IMR-90 (cell line): ENCODE results near the gene ENTPD3. TPM values are rescaled to one million over a fixed set of nuclear protein-coding genes. Genes with fewer than 3 reads are reported as not detected.

Source experiments
- ATAC-seq: fragments of 200-7000 bp; cut with Tn5 transposase; 2 replicates; pipeline ENCODE4 v1.9.1; 2020; ENCODE audit warnings: low read depth, mild to moderate bottlenecking, moderate library complexity
- BruUV-seq: library from RNA; stranded (reverse); fragments of 400-500 nt; replicated peaks from 2 replicates; lab custom pipeline; 2021; lab: Mats Ljungman, UMichigan
- CTCF ChIA-PET: fragments of 300-600 bp; formaldehyde crosslinking; extraction: SDS; loops from one replicate; lab custom pipeline; 2021; ENCODE audit warnings: antibody characterized with exemption; lab: Yijun Ruan, JAX
- POLR2A ChIA-PET: fragments of 300-600 bp; sonication (Branson Sonifier 250); formaldehyde crosslinking; loops from one replicate; lab custom pipeline; 2022; ENCODE audit warnings: antibody characterized with exemption; ENCODE audit not compliant: unreplicated experiment; lab: Charles Lee
- DNase-seq: peaks from one replicate; pipeline ENCODE4 v3.0.0; 2013
- H2AFZ ChIP-seq: replicated peaks from 2 replicates; pipeline ENCODE3; 2013; ENCODE audit warnings: low read length, mild to moderate bottlenecking; ENCODE audit not compliant: poor library complexity
- H2AK5ac ChIP-seq: 2 replicates; pipeline ENCODE4 v1.6.1; 2013; ENCODE audit warnings: low read depth, low read length, inconsistent platforms
- H2AK9ac ChIP-seq: replicated peaks from 2 replicates; pipeline ENCODE3; 2013; ENCODE audit warnings: mild to moderate bottlenecking, low read depth, low read length, moderate library complexity; ENCODE audit not compliant: poor library complexity
- H2BK120ac ChIP-seq: 2 replicates; pipeline ENCODE4 v1.6.1; 2013; ENCODE audit warnings: low read depth, low read length, inconsistent platforms
- H2BK15ac ChIP-seq: 3 replicates; pipeline ENCODE4 v1.6.1; 2013; ENCODE audit warnings: low read depth, low read length, inconsistent platforms
- H2BK20ac ChIP-seq: 2 replicates; pipeline ENCODE4 v1.6.1; 2013; ENCODE audit warnings: low read depth, mild to moderate bottlenecking, inconsistent platforms, low read length, moderate library complexity
- H2BK5ac ChIP-seq: 2 replicates; pipeline ENCODE4 v1.6.1; 2013; ENCODE audit warnings: mild to moderate bottlenecking, low read depth, low read length, inconsistent platforms; ENCODE audit not compliant: poor library complexity, severe bottlenecking
- H3K14ac ChIP-seq: replicated peaks from 2 replicates; pipeline ENCODE4 v1.6.1; 2013; ENCODE audit warnings: low read depth, low read length, inconsistent platforms
- H3K18ac ChIP-seq: 2 replicates; pipeline ENCODE4 v1.6.1; 2013; ENCODE audit warnings: low read depth, low read length, control low read depth
- H3K23ac ChIP-seq: 2 replicates; pipeline ENCODE4 v1.6.1; 2013; ENCODE audit warnings: low read depth, low read length, inconsistent platforms
- H3K27ac ChIP-seq: 2 replicates; pipeline ENCODE4 v1.5.1; 2013; ENCODE audit warnings: mild to moderate bottlenecking, control low read depth, low read length; ENCODE audit not compliant: insufficient read depth
- H3K27me3 ChIP-seq: 2 replicates; pipeline ENCODE4 v1.6.1; 2013; ENCODE audit warnings: low read length; ENCODE audit not compliant: control insufficient read depth, insufficient read depth
- H3K36me3 ChIP-seq: 2 replicates; pipeline ENCODE4 v1.6.1; 2013; ENCODE audit warnings: low read length, mixed read lengths; ENCODE audit not compliant: control insufficient read depth, insufficient read depth
- H3K4ac ChIP-seq: 2 replicates; pipeline ENCODE4 v1.6.1; 2013; ENCODE audit warnings: low read depth, low read length, inconsistent platforms
- H3K4me1 ChIP-seq: 2 replicates; pipeline ENCODE4 v1.6.1; 2013; ENCODE audit warnings: low read length, mixed read lengths; ENCODE audit not compliant: control insufficient read depth, insufficient read depth
- H3K4me2 ChIP-seq: 2 replicates; pipeline ENCODE4 v1.6.1; 2013; ENCODE audit warnings: low read depth, mild to moderate bottlenecking, control low read depth, low read length, moderate library complexity
- H3K4me3 ChIP-seq: 2 replicates; pipeline ENCODE4 v1.5.1; 2013; ENCODE audit warnings: low read depth, mild to moderate bottlenecking, control low read depth, low read length, moderate library complexity; ENCODE audit not compliant: insufficient read depth
- H3K56ac ChIP-seq: 2 replicates; pipeline ENCODE4 v1.6.1; 2013; ENCODE audit warnings: low read length, inconsistent platforms; ENCODE audit not compliant: insufficient read depth; ENCODE audit errors: extremely low read depth
- H3K79me1 ChIP-seq, 2 experiments: 2 replicates each; pipeline ENCODE4 v1.6.1; 2013; ENCODE audit warnings: low read length in 2 of 2, inconsistent platforms in 1 of 2, low read depth in 1 of 2
- H3K9ac ChIP-seq: 2 replicates; pipeline ENCODE4 v1.6.1; 2013; ENCODE audit warnings: low read depth, low read length, control low read depth
- H3K9me1 ChIP-seq: 2 replicates; pipeline ENCODE4 v1.6.1; 2013; ENCODE audit warnings: low read length, inconsistent platforms; ENCODE audit not compliant: insufficient read depth
- H3K9me3 ChIP-seq: 2 replicates; pipeline ENCODE4 v1.6.1; 2013; ENCODE audit warnings: low read length; ENCODE audit not compliant: control insufficient read depth, insufficient read depth
- H4K20me1 ChIP-seq: 2 replicates; pipeline ENCODE4 v1.6.1; 2013; ENCODE audit warnings: low read length, inconsistent platforms; ENCODE audit not compliant: insufficient read depth
- H4K5ac ChIP-seq: 2 replicates; pipeline ENCODE4 v1.6.1; 2013; ENCODE audit warnings: mild to moderate bottlenecking, low read depth, low read length, control low read depth
- H4K8ac ChIP-seq, 2 experiments: 2 replicates each; pipeline ENCODE4 v1.6.1; 2013; ENCODE audit warnings: low read depth in 2 of 2, low read length in 2 of 2, control low read depth in 1 of 2, inconsistent platforms in 1 of 2
- H4K91ac ChIP-seq: 2 replicates; pipeline ENCODE4 v1.6.1; 2013; ENCODE audit warnings: low read depth, low read length, inconsistent platforms; ENCODE audit not compliant: insufficient read depth
- BHLHE40 ChIP-seq: fragments of 150-350 bp; IDR thresholded peaks from 2 replicates; pipeline ENCODE4 v1.6.1; 2016; ENCODE audit warnings: mild to moderate bottlenecking, low read depth, low read length
- CEBPB ChIP-seq: IDR thresholded peaks from 2 replicates; pipeline ENCODE4 v1.6.1; 2012; ENCODE audit warnings: low read depth, low read length, improper control_type of control experiment
- CHD1 ChIP-seq: IDR thresholded peaks from 2 replicates; pipeline ENCODE4 v1.6.1; 2012; ENCODE audit warnings: low read depth, low read length, improper control_type of control experiment
- CTCF ChIP-seq: conservative IDR thresholded peaks from 2 replicates; pipeline ENCODE4 v1.5.1; 2012; ENCODE audit warnings: mild to moderate bottlenecking, low read depth, low read length, improper control_type of control experiment
- ELK1 ChIP-seq: fragments of 150-350 bp; IDR thresholded peaks from 2 replicates; pipeline ENCODE4 v1.6.1; 2016; ENCODE audit warnings: low read depth, mild to moderate bottlenecking, low read length, moderate library complexity, borderline replicate concordance
- FOS ChIP-seq: fragments of 150-350 bp; IDR thresholded peaks from 2 replicates; pipeline ENCODE4 v1.6.1; 2016; ENCODE audit warnings: low read depth, low read length
- MAFK ChIP-seq: IDR thresholded peaks from 2 replicates; pipeline ENCODE4 v1.6.1; 2012; ENCODE audit warnings: low read depth, low read length, improper control_type of control experiment
- MAZ ChIP-seq: IDR thresholded peaks from 2 replicates; pipeline ENCODE4 v1.6.1; 2012; ENCODE audit warnings: low read depth, mild to moderate bottlenecking, low read length, improper control_type of control experiment, moderate library complexity, borderline replicate concordance
- MXI1 ChIP-seq: IDR thresholded peaks from 2 replicates; pipeline ENCODE4 v1.6.1; 2012; ENCODE audit warnings: low read depth, mild to moderate bottlenecking, low read length, moderate library complexity, borderline replicate concordance
- NFE2L2 ChIP-seq: fragments of 150-350 bp; IDR thresholded peaks from 2 replicates; pipeline ENCODE4 v1.6.1; 2016; ENCODE audit warnings: low read depth, mild to moderate bottlenecking, low read length
- POLR2A ChIP-seq: IDR thresholded peaks from 2 replicates; pipeline ENCODE4 v1.6.1; 2012; ENCODE audit warnings: mild to moderate bottlenecking, low read depth, low read length
- RAD21 ChIP-seq: IDR thresholded peaks from 2 replicates; pipeline ENCODE4 v1.6.1; 2012; ENCODE audit warnings: low read length, improper control_type of control experiment
- RCOR1 ChIP-seq: IDR thresholded peaks from 2 replicates; pipeline ENCODE4 v1.6.1; 2012; ENCODE audit warnings: mild to moderate bottlenecking, low read length, improper control_type of control experiment; ENCODE audit not compliant: insufficient replicate concordance
- RFX5 ChIP-seq: IDR thresholded peaks from 2 replicates; pipeline ENCODE4 v1.8.0; 2012; ENCODE audit warnings: low read depth, mild to moderate bottlenecking, low read length, moderate library complexity
- SMC3 ChIP-seq: fragments of 150-350 bp; IDR thresholded peaks from 2 replicates; pipeline ENCODE4 v1.6.1; 2016; ENCODE audit warnings: low read depth, mild to moderate bottlenecking, antibody characterized with exemption, low read length, moderate library complexity
- USF2 ChIP-seq: fragments of 150-350 bp; IDR thresholded peaks from 2 replicates; pipeline ENCODE4 v1.6.1; 2017; ENCODE audit warnings: mild to moderate bottlenecking, antibody characterized with exemption, low read length, low read depth
- WGBS, 2 experiments: methylation state at CpG; one replicate each; pipeline versions ENCODE4 v1.1.5 to v1.1.7; 2013; ENCODE audit warnings: missing lambda C conversion rate in 2 of 2; ENCODE audit not compliant: insufficient read length in 1 of 2; ENCODE audit errors: extremely low coverage in 2 of 2; 5-methylcytosine and 5-hydroxymethylcytosine counted together
- dilution Hi-C: fragments of 300-500 bp; cut with HindIII; formaldehyde crosslinking; loops from one replicate; pipeline ENCODE4 v1.14.3; 2018; ENCODE audit warnings: low sequenced_read_pairs; ENCODE audit not compliant: unreplicated experiment
- in situ Hi-C: fragments of 300-500 bp; cut with MboI; formaldehyde crosslinking; loops from 3 replicates; pipeline ENCODE4 v1.14.3; 2019; ENCODE audit warnings: low sequenced_read_pairs, inconsistent platforms, mixed read lengths
- intact Hi-C: fragments of 100-400 bp; cut with micrococcal nuclease; formaldehyde crosslinking; loops from 2 replicates; pipeline ENCODE4 v1.10.0; 2022
- polyA plus RNA-seq, 3 experiments: library from polyadenylated mRNA; depleted of rRNA; stranded (reverse); fragments of >200 nt; gene quantifications; 2 replicates each; pipeline ENCODE4 v1.2.3, GENCODE V29; 2012; ENCODE audit warnings: low replicate concordance in 1 of 3
- total RNA-seq: library from RNA; depleted of rRNA; stranded (reverse); fragments of >200 nt; gene quantifications from 2 replicates; pipeline ENCODE4 v1.2.3, GENCODE V29; 2012

ENTPD3 gene
- total and polyA plus RNA-seq, 2 of the 4 experiments (the other 2 are of a cell fraction), result not detected

- no peaks in the 10 kb centered on the region for H3K4me1 ChIP-seq
- in situ Hi-C loops, result no loop called here
- H3K79me1 ChIP-seq, result no peaks in the 10 kb centered on the region
- H3K18ac ChIP-seq, result no peak overlapping the region
- no peak overlapping the region for H2AK5ac ChIP-seq
- H2BK120ac ChIP-seq, result no peak overlapping the region
- TF ChIP-seq CTCF, result no peak
- TF ChIP-seq BHLHE40, result no peak
- no peak for TF ChIP-seq NFE2L2
- TF ChIP-seq SMC3, result no peak
- TF ChIP-seq CEBPB, result no peak
- no peak for TF ChIP-seq POLR2A
- TF ChIP-seq MAFK, result no peak
- no peak for TF ChIP-seq RFX5
- no peak for TF ChIP-seq CHD1
- TF ChIP-seq FOS, result no peak
- no peak for TF ChIP-seq RCOR1
- no peak for TF ChIP-seq ELK1
- no peak for TF ChIP-seq RAD21
- TF ChIP-seq USF2, result no peak
- TF ChIP-seq MXI1, result no peak
- no peak for TF ChIP-seq MAZ
- no peak overlapping the region for H3K56ac ChIP-seq
- H2AFZ ChIP-seq, result no peak overlapping the region
- H2AK9ac ChIP-seq, result no peak overlapping the region
- no peak overlapping the region for H3K14ac ChIP-seq
- H3K4ac ChIP-seq, result no peak overlapping the region
- H3K27me3 ChIP-seq, result no peaks in the 10 kb centered on the region
- H2BK15ac ChIP-seq, result no peak overlapping the region
- WGBS, 2 experiments, result no CpG with 5 or more reads among the region's 2 CpGs
- dilution Hi-C loops, result no loop called here
- H4K91ac ChIP-seq, result no peak overlapping the region
- intact Hi-C loops, result no loop called here
- no peak overlapping the region for H3K27ac ChIP-seq
- ChIA-PET POLR2A (no interaction called here), CTCF (no interaction called here)
- H4K8ac ChIP-seq, result no peak overlapping the region
- no peak overlapping the region for H3K4me3 ChIP-seq
- no peak overlapping the region for H3K9ac ChIP-seq
- no peak overlapping the region for H2BK20ac ChIP-seq
- H2BK5ac ChIP-seq, result no peak overlapping the region
- BruUV-seq, result no TSS peak
- no peak overlapping the region for H3K4me2 ChIP-seq
- H4K5ac ChIP-seq, result no peak overlapping the region
- ATAC-seq (no peak), DNase-seq (no peak)
- H4K20me1 ChIP-seq, result no peaks in the 10 kb centered on the region
- no peaks in the 10 kb centered on the region for H3K36me3 ChIP-seq
- H3K9me3 ChIP-seq, result no peaks in the 10 kb centered on the region
- no peak overlapping the region for H3K23ac ChIP-seq
- no peaks in the 10 kb centered on the region for H3K9me1 ChIP-seq
Measured at GRCh38 chr3:40355410-40355809, 31.6 kb upstream of the ENTPD3 start.
